ENCODE data around the gene CYP19A1. TPM values are rescaled to one million over a fixed set of nuclear protein-coding genes. Genes with fewer than 3 reads are reported as not detected.
"Not testable (repeated sequence)": the region's sequence is repeated elsewhere in the genome, so short reads cannot be mapped to it uniquely, and the experiment has no call there.

Gene CYP19A1
- total RNA-seq, 4 donors from 2014 or later = 1.8 to 2.9 (median 2.5) TPM; not detected in 1

DNA sequence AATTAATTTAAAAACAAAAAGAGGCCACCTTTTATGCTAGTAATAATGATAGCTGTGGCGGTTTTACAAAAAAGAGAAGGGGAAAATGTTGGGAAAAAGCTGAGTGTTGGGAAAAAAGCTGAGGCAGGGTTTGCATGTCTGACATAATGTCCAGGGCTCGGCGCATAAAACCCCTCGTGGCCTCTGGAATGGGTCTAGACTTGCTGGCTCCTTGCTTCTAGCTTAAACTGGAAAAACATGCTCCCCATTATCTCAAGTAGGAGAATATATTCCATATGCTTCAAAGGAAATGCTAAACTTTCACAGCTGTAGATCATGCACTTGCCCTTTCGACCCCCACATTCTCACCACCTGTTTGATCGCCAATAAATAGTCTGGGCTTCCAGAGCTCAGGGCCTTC is 53.0 kb downstream of the CYP19A1 start:
- 75 to 88% methylated on average over 6 of the region's 6 CpGs for WGBS, 2 donors (ENCODE audit: low coverage in 1 of 2)
- Histone ChIP-seq H3K4me3 (no peak overlapping the region), H3K9me3 (no peaks in the 10 kb centered on the region), H3K36me3 (no peaks in the 10 kb centered on the region), H3K4me1 (no peaks in the 10 kb centered on the region), H3K27me3 (no peaks in the 10 kb centered on the region), H3K27ac (no peak overlapping the region)
- no peak for ATAC-seq
- TF ChIP-seq EP300 (IDR thresholded peaks at IDR 0.05) (no peak), POLR2A (IDR thresholded peaks at IDR 0.05) (no peak), POLR2AphosphoS5 (IDR thresholded peaks at IDR 0.05) (no peak)
- TF ChIP-seq, protein P1, sequence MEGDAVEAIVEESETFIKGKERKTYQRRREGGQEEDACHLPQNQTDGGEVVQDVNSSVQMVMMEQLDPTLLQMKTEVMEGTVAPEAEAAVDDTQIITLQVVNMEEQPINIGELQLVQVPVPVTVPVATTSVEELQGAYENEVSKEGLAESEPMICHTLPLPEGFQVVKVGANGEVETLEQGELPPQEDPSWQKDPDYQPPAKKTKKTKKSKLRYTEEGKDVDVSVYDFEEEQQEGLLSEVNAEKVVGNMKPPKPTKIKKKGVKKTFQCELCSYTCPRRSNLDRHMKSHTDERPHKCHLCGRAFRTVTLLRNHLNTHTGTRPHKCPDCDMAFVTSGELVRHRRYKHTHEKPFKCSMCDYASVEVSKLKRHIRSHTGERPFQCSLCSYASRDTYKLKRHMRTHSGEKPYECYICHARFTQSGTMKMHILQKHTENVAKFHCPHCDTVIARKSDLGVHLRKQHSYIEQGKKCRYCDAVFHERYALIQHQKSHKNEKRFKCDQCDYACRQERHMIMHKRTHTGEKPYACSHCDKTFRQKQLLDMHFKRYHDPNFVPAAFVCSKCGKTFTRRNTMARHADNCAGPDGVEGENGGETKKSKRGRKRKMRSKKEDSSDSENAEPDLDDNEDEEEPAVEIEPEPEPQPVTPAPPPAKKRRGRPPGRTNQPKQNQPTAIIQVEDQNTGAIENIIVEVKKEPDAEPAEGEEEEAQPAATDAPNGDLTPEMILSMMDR (IDR thresholded peaks at IDR 0.05) = no peak

DNA sequence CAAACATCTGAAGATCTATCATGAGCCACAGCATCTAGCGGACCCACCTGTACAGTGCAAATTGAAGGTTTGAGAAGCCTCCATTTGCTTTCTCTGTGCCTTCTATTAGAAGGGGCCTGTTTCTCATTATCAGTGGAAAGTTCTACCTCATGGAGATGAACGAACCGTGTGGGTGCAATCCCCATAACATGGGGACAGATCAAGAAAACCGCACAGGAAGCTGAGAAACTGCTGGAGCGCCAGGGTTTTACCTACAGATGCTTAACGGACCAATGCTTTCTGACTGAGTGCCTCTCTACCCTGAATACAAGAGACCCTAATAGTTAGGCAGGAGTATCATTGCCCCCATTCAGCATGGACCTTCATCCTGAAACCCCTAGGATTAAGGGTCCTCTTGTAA is 53.5 kb downstream of the CYP19A1 start:
- no peak overlapping the region for H3K27ac ChIP-seq
- 90% methylated on average over 6 of the region's 6 CpGs; no CpG with 5 or more reads in 1 of the 2 donors for WGBS, 2 donors (ENCODE audit: low coverage in 1 of 2)
- no peak overlapping the region for H3K4me3 ChIP-seq
- H3K9me3 ChIP-seq = no peaks in the 10 kb centered on the region
- H3K27me3 ChIP-seq = no peaks in the 10 kb centered on the region
- TF ChIP-seq EP300 (IDR thresholded peaks at IDR 0.05) (no peak), POLR2AphosphoS5 (IDR thresholded peaks at IDR 0.05) (no peak), POLR2A (IDR thresholded peaks at IDR 0.05) (no peak)
- TF ChIP-seq, protein P1 (IDR thresholded peaks at IDR 0.05) = no peak
- H3K36me3 ChIP-seq = no peaks in the 10 kb centered on the region
- H3K4me1 ChIP-seq = no peaks in the 10 kb centered on the region
- no peak for ATAC-seq

DNA sequence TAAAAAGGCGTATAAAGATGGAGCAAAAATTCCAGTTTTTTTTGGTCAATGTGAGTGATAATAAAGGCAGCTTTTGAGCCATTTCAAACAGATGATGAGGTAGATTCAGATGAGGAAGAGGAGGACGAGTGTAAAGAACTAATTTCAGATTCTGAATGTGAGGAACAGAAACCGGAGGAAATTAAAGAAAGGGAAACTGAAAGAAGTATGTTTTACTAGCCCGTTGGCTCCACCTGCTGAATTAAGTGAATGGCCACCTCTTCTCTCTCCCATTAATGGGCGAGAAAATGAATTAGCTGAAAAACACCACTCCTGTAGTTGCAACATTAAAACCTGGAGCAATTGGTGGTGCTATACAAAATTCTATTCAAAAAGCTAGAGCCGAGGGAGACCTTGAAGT is 55.4 kb downstream of the CYP19A1 start:
- Histone ChIP-seq H3K4me3 (no peak overlapping the region), H3K36me3 (no peaks in the 10 kb centered on the region), H3K27ac (no peak overlapping the region), H3K4me1 (no peaks in the 10 kb centered on the region), H3K27me3 (peaks cover 12% of the 10 kb centered on the region), H3K9me3 (no peaks in the 10 kb centered on the region)
- no peak for TF ChIP-seq EP300 (IDR thresholded peaks at IDR 0.05)
- TF ChIP-seq, protein P1 (IDR thresholded peaks at IDR 0.05) = no peak
- no peak for TF ChIP-seq POLR2A (IDR thresholded peaks at IDR 0.05)
- no peak for TF ChIP-seq POLR2AphosphoS5 (IDR thresholded peaks at IDR 0.05)
- 64 to 77% methylated on average over 5 to 6 of the region's 6 CpGs for WGBS, 2 donors (ENCODE audit: low coverage in 1 of 2)
- no peak for ATAC-seq

DNA sequence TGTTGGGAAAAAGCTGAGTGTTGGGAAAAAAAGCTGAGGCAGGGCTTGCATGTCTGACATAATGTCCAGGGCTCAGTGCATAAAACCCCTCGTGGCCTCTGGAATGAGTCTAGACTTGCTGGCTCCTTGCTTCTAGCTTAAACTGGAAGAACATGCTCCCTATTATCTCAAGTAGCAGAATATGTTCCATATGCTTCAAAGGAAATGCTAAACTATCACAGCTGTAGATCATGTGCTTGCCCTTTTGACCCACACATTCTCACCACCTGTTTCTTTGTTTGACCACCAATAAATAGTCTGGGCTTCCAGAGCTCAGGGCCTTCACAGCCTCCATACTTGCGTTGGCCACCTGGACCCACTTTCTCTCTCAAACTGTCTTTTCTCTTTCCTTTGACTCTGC is 56.2 kb downstream of the CYP19A1 start:
- not testable (repeated sequence) for H3K27ac ChIP-seq, H3K4me3 ChIP-seq, H3K4me1 ChIP-seq, H3K9me3 ChIP-seq, ATAC-seq, H3K36me3 ChIP-seq
- WGBS, 2 donors (ENCODE audit: low coverage in 1 of 2) = 66 to 73% methylated on average over 2 of the region's 2 CpGs
- H3K27me3 ChIP-seq = peaks cover 12% of the 10 kb centered on the region

DNA sequence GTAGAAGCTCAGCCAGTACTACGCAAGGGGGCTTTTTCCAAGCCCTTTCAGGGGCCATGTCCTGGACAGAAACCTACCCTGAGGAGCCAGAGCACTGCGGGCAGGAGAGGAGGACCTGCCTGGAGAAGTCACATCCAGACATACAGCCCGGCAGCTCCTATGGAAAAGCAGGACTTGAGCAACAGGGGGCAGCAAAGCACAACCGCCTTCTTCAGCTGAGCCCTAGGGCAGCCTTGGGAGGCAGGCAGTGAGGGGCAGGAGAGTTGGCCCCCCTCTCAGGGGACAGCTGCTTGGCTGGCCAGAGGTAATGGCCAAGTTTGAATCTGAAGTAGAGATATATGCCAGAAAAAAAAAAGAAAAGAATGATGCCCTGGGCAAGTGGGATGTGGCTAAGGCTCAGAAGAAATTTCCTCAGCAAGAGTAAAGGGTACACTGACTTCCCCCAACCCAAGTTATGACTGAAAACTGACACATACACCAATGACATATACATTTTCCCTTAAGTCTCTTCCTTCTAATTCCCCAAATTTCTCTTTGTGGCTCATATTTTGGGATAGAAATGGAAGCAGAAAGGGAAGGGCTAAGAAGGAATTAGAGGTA is 56.9 kb downstream of the CYP19A1 start:
- Histone ChIP-seq H3K9me3 (no peaks in the 10 kb centered on the region), H3K27me3 (peaks cover 12% of the 10 kb centered on the region), H3K4me1 (no peaks in the 10 kb centered on the region), H3K27ac (no peak overlapping the region), H3K4me3 (no peak overlapping the region), H3K36me3 (no peaks in the 10 kb centered on the region)
- 6% methylated on average over 2 of the region's 4 CpGs; no CpG with 5 or more reads in 1 of the 2 donors for WGBS, 2 donors (ENCODE audit: low coverage in 1 of 2)
- ATAC-seq = peak; percentile 67
- TF ChIP-seq POLR2A (IDR thresholded peaks at IDR 0.05) (no peak), EP300 (IDR thresholded peaks at IDR 0.05) (no peak), POLR2AphosphoS5 (IDR thresholded peaks at IDR 0.05) (no peak)
- TF ChIP-seq, protein P1 (IDR thresholded peaks at IDR 0.05) = peak; percentile 36 to 85 (median 54)
